GM21723 (cell line): ENCODE measurements around the gene WDR73.

Experiments
- ATAC-seq: cut with Tn5 transposase; IDR thresholded peaks from one replicate; pipeline ENCODE4 v1.9.1; 2021; ENCODE audit warnings: mild to moderate bottlenecking, moderate library complexity; ENCODE audit not compliant: unreplicated experiment

WDR73 gene

DNA sequence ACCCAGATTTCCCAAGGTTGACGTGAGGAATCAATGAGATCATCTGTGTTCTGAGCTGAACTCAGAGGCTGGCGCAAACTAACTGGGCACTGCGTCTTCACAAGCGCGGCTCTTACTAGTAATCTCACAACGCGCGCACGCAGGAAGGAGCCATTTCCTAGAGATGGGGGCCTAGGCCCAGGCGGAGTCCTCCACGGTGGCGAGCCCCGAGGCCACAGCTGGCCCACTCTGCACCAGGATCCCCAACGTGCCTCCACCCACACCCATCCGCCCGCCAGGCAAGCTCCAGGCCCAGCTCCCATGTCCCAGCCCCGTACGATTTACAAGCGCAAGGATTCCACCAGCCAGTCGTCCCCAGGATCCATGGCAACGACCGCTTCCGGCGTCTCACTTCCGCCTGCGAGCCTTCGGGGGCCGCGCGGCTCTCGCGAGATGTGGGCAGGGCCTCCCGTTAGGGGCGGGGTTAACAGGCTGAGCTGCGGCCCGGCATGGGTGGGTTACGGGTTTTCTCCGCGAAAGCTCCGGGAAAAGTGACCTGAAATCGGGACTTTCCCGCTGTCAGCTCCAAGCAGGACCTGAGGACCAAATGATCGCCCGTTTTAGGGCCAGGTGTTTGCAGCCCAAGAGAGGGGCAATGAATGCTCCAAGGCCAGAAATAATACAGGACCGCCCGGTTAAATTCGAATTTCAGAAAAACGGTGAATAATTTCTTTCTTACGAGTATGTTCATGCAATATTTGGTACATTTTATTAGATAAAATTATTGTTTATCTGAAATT lies at the start of gene WDR73:
WDR73 (minus strand) TSS at position 374 of the 779 bp plus-strand sequence; CDS start at position 365, 9 bp downstream.
- ATAC-seq: peak; percentile 87

- no peak for ATAC-seq
Observed at GRCh38 chr15:84703808-84704207, 49.7 kb upstream of the WDR73 start.

- ATAC-seq: no peak
Observed at GRCh38 chr15:84702961-84703482, 48.9 kb upstream of the WDR73 start.

- ATAC-seq: no peak
Observed at GRCh38 chr15:84699538-84700191, 45.6 kb upstream of the WDR73 start.

GRCh38 chr15:84697236-84697990 lies 43.3 kb upstream of the WDR73 start:
- ATAC-seq: no peak

GRCh38 chr15:84696757-84697156 lies 42.7 kb upstream of the WDR73 start:
- no peak for ATAC-seq

- no peak for ATAC-seq
Observed at GRCh38 chr15:84690342-84690741, 36.3 kb upstream of the WDR73 start.

DNA sequence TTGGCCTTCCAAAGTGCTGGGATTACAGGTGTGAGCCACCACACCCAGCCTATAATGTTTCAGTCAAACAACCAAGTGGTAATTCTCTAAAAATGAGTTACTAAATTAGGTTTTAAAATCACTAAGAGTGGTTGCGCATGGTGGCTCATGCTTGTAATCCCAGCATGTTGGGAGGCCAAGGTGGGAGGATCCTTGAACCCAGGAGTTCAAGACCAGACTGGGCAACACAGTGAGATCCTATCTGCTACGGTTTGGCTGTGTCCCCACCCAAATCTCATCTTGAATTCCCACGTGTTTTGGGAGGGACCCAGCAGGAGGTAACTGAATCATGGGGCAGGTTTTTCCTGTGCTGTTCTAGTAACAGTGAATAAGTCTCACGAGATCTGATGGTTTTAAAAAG lies 35.8 kb upstream of the WDR73 start:
- no peak for ATAC-seq

- peak; percentile 46 for ATAC-seq
Observed at GRCh38 chr15:84686446-84686845, 32.4 kb upstream of the WDR73 start.

GRCh38 chr15:84685304-84685703 lies 31.2 kb upstream of the WDR73 start:
- ATAC-seq: no peak

DNA sequence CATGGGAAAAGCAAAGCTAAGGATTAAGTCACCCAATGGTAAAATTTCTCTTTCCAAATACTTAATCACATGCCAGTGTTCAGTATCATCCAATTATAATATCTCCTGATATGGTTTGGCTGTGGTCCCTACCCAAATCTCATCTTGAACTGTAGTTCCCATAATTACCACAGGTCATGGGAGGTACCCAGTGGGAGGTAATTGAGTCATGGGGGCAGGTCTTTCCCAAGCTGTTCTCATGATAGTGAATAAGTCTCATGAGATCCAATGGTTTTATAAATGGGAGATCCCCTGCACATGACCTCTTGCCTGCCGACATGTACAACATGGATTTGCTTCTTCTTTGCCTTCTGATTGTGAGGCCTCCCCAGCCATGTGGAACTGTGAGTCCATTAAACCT lies 30.0 kb upstream of the WDR73 start:
- ATAC-seq: no peak

DNA sequence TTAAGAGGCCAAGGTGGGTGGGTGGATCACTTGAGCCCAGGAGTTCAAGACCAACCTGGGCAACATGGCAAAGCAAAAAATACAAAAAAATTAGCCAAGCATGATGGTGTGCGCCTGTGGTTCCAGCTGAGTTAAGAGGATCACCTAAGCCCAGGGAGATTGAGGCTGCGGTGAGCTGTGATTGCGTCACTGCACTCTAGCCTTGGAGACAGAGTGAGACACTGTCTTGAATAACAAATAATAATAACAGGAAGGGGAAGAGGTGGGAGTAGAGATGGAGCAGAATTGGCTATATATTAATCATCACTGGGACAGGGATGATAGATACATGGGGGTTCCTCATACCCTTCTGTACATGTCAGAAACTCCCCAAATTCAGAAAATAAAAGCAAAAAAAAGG lies 27.7 kb upstream of the WDR73 start:
- no peak for ATAC-seq

DNA sequence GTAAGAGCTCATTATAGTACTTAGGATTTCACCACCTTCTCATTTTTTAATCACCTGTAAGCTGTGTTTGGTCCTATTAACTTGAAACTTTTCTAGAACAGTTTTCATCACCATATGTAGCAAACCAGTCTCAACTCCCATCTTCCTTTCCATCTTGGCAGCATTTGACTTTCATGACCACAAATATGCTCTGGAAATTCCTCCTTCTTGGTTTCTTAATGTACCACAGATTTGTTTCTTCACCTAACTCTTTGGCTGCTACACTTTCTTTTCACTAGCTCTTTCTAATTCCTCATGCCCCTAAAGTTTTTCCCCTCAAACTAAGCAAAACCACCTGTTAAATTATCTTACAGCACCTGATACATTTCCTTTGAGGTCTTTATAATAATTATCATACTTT lies 17.1 kb upstream of the WDR73 start:
- ATAC-seq: no peak

DNA sequence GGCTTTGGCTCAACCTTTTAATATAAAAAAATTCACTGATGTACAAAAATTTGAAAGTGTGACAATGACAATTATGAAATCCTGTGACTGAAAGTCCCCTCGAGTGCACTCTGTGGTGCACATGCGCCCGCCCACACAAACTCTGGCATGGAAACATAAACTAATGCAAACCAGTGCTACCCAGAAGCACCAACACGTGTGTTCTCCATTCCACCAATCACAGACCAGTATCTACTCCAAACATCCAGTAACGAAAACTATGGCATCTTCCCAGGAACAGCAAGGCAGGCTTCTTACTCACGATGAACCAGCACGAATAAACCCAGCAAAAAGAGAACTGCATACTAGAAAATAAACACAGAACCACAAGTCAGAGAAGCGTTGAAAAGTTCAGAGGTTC lies 15.6 kb upstream of the WDR73 start:
- no peak for ATAC-seq

GRCh38 chr15:84668221-84668982 lies 14.3 kb upstream of the WDR73 start:
- ATAC-seq: no peak

- ATAC-seq: no peak
Observed at GRCh38 chr15:84666373-84666772, 12.3 kb upstream of the WDR73 start.

- ATAC-seq: no peak
Observed at GRCh38 chr15:84661001-84661400, 6.9 kb upstream of the WDR73 start.

DNA sequence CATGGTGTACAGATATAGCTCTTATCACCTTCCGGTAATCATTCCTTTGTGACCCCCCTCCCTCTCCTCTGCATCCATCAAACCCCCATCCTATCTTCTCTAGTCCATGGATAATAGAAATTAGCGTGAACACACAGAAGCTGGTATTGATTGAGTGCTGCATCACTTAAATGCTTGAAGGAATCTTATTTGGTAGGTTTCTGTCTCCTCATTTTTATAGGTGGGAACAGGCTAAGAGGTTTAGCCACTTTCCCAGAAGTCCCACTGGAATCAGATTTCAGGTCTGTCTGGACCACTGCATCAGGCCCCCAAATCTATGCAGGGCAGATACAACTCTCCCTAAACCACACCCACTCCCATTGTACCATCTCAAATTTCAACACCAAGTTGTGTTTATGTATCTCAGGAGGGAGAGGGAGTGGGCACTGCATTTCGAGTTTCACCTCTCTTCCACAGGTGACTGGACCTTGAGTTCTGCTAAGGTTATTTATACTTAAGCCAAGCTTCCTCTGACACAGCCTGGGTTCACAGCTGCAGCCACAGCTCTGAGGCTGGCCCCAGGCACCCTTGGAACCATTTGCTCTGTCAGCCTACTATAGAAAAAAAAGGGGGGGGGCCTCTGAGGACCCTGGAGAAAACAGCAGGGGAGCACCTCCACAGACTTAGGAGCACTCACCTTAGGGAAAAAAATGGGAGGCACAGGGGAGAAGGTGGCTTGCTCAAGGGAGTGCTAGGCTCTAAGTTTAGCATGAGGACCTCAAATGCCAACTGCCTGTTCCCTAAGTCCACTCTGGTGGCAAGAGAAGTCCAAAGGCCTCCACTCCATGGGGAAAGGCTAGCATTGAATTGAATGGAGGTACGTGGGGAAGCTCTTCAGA lies 6.1 kb upstream of the WDR73 start:
- no peak for ATAC-seq

DNA sequence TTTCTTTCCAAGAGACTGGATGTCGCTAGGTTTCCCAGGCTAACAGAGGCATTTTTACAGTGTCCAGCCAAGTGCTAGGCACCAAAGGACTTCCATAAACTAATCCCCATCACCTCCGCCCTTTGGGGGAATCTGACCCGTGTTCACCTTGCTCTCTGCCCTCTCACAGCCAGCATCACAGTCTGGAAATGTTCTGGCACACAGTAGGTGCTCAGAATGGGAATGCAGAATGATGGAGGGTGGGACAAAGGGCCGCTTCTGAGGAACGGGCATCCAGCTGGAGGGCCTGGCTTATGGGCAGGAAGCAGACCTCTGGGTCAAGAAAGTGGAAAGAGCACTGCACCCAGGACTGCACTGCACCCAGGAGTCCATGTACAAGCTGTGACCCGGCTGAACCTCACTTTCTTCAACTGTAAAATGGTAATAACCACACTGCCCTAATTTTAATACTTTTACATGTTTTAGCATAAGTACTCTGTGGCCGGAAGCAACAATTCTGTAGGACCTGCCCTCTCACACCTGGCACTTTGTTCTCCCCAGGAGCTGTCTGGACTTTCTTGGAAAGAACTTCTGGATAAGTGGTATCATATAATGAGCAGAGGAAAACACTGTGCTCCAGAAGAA lies 4.8 kb upstream of the WDR73 start:
- no peak for ATAC-seq
